Esophagus muscularis mucosa (tissue), 4 donors: Measurements from ENCODE around the gene KIAA0825. TPM values are rescaled to one million over a fixed set of nuclear protein-coding genes. Genes with fewer than 3 reads are reported as not detected.
"Not testable (repeated sequence)": the region's sequence is repeated elsewhere in the genome, so short reads cannot be mapped to it uniquely, and the experiment has no call there.

ENCODE experiments used
- DNase-seq: peaks from one replicate; pipeline ENCODE4 v3.0.0-alpha.2; 2017; ENCODE audit errors: extremely low spot score
- H3K27ac ChIP-seq, 4 donors: fragments of 200-600 bp; sonication (generic); replicated peaks in 1 of 4; 1 replicate in 3 of 4; 2 replicates in 1 of 4; pipeline ENCODE4 v1.5.1; 2016 to 2019; ENCODE audit warnings: mild to moderate bottlenecking in 1 of 4
- H3K27me3 ChIP-seq, 4 donors: fragments of 200-600 bp; sonication (generic); one replicate each; pipeline versions ENCODE4 v1.5.1 to v1.6.0; 2016 to 2019
- H3K36me3 ChIP-seq, 4 donors: fragments of 200-600 bp; sonication (generic); one replicate each; pipeline ENCODE4 v1.5.1; 2016 to 2019
- H3K4me1 ChIP-seq, 4 donors: fragments of 200-600 bp; sonication (generic); one replicate each; pipeline ENCODE4 v1.5.1; 2016 to 2019
- H3K4me3 ChIP-seq, 4 donors: fragments of 200-600 bp; sonication (generic); 1 replicate in 2 of 4; 2 replicates in 2 of 4; pipeline ENCODE4 v1.5.1; 2016 to 2019; ENCODE audit warnings: mild to moderate bottlenecking in 4 of 4, moderate library complexity in 1 of 4
- H3K9me3 ChIP-seq, 4 donors: fragments of 200-600 bp; sonication (generic); 1 replicate in 3 of 4; 2 replicates in 1 of 4; pipeline ENCODE4 v1.5.1; 2016 to 2019
- EP300 ChIP-seq: sonication (generic); formaldehyde crosslinking; IDR thresholded peaks from one replicate; pipeline ENCODE4 v1.6.1; 2017; ENCODE audit warnings: antibody characterized with exemption
- POLR2A ChIP-seq: fragments of 450-650 bp; IDR thresholded peaks from one replicate; pipeline ENCODE4 v1.6.1; 2017; ENCODE audit warnings: antibody characterized with exemption, moderate library complexity, mild to moderate bottlenecking, low read depth
- POLR2AphosphoS5 ChIP-seq, 2 donors: sonication (generic); formaldehyde crosslinking; IDR thresholded peaks; one replicate each; pipeline ENCODE4 v1.6.1; 2017; ENCODE audit warnings: antibody characterized with exemption in 2 of 2
- WGBS: methylation state at CpG from one replicate; pipeline ENCODE4 v1.1.5; 2018; 5-methylcytosine and 5-hydroxymethylcytosine counted together
- intact Hi-C: fragments of 100-400 bp; cut with DNase I; formaldehyde crosslinking; loops from one replicate; pipeline ENCODE4 v1.15.1; 2023
- total RNA-seq, 4 donors: library from RNA; depleted of rRNA; stranded (reverse); fragments of >200 nt; gene quantifications; one replicate each; pipeline versions ENCODE4 v1.1.0 to v1.2.1, GENCODE V29; 2016
- TF ChIP-seq, protein P1 (sequence below), 3 experiments: fragments of 200-600 bp in 2 of 3; fragments of 450-650 bp in 1 of 3; sonication (generic) in 2 of 3; IDR thresholded peaks; one replicate each; pipeline ENCODE4 v1.5.1; 2017 to 2019; ENCODE audit warnings: antibody characterized with exemption in 3 of 3, mild to moderate bottlenecking in 2 of 3, moderate library complexity in 1 of 3

KIAA0825 gene
- total RNA-seq, 4 donors from 2014 or later, result 2.3 to 4.2 (median 2.9) TPM

DNA sequence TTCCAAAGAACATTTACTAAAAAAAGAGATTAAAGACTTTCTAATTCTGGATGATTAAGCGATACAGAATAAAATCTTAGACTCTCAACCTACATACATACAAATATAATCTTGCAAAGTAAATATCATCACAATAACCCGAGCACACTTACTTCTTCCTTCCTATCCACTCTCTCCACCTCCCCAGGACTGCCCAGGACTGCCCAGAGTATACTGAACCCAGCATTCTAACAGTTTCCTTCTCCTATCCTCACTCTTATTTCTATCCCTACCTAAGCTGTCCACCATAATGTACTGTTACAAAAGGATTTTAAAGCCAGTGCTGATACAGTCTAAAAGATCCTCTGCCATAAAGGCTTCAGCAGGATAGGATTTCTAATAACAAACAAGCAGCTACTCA lies 463.7 kb downstream of the KIAA0825 start:
- no peak overlapping the region for H3K27ac ChIP-seq
- H3K27me3 ChIP-seq, result no peaks in the 10 kb centered on the region
- H3K4me1 ChIP-seq, result no peaks in the 10 kb centered on the region
- no peak for TF ChIP-seq POLR2AphosphoS5 (IDR thresholded peaks at IDR 0.05)
- TF ChIP-seq, protein P1, sequence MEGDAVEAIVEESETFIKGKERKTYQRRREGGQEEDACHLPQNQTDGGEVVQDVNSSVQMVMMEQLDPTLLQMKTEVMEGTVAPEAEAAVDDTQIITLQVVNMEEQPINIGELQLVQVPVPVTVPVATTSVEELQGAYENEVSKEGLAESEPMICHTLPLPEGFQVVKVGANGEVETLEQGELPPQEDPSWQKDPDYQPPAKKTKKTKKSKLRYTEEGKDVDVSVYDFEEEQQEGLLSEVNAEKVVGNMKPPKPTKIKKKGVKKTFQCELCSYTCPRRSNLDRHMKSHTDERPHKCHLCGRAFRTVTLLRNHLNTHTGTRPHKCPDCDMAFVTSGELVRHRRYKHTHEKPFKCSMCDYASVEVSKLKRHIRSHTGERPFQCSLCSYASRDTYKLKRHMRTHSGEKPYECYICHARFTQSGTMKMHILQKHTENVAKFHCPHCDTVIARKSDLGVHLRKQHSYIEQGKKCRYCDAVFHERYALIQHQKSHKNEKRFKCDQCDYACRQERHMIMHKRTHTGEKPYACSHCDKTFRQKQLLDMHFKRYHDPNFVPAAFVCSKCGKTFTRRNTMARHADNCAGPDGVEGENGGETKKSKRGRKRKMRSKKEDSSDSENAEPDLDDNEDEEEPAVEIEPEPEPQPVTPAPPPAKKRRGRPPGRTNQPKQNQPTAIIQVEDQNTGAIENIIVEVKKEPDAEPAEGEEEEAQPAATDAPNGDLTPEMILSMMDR (IDR thresholded peaks at IDR 0.05), result no peak
- H3K4me3 ChIP-seq, result no peak overlapping the region
- no peak for DNase-seq
- intact Hi-C loops, result no loop called here
- H3K36me3 ChIP-seq, result no peaks in the 10 kb centered on the region
- WGBS, result 92% methylated on average over 2 of the region's 2 CpGs
- H3K9me3 ChIP-seq, result no peaks in the 10 kb centered on the region

DNA sequence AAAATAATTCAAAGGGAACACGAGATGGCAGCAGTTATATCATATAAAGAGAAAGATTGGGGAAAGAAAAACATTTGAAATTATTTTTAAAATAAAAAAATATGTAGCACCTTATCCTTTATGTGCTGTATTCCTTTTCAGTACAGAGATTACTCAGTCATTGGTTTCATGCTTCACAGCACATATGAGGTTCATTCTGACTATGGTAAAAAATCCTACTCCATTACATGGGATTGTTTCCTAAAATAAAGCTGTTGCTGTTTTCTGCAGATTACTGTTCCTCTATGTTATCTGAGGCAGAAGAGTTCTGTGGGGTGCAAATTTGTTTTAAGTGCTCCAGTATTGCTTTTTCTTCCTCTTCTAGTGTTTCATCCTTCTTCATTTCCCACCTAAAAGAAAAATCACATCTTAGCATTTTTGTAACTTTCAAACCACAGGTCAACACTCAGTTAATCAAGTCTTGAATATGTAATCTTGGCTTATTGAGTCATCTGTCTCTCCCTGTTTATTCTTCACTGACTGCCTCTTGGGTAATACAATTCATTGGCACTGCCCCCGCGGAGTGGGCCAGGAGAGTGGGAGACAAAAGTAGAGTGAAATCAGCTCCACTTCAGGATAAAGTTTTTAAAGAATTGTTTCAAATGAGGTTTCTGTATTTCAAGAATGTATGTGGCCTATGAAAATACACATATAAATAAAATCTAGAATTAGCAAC lies 464.5 kb downstream of the KIAA0825 start:
- Histone ChIP-seq H3K27me3 (no peaks in the 10 kb centered on the region), H3K4me3 (no peak overlapping the region), H3K36me3 (no peaks in the 10 kb centered on the region), H3K4me1 (no peaks in the 10 kb centered on the region), H3K27ac (no peak overlapping the region), H3K9me3 (no peaks in the 10 kb centered on the region)
- 85% methylated on average over 3 of the region's 3 CpGs for WGBS
- intact Hi-C loops, result no loop called here
- TF ChIP-seq, protein P1 (IDR thresholded peaks at IDR 0.05), result no peak
- DNase-seq, result no peak

DNA sequence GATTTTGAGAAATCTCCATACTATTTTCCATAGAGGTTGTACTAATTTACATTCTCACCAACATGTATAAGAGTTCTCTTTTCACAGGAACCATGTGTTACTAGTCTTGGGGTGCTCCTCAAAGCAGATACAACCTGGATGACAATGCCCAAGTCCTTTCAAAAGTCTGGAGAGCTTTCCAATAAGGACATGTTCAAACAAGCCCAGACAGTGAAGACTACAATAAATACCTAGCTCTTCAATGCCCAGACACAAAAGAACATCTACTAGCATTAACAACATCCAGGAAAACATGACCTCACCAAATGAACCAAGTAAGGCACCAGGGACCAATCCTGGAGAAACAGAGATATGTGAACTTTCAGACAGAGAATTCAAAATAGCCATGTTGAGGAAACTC lies 474.8 kb downstream of the KIAA0825 start:
- H3K4me1 ChIP-seq, DNase-seq, H3K36me3 ChIP-seq, intact Hi-C loops, H3K4me3 ChIP-seq, H3K27ac ChIP-seq, H3K27me3 ChIP-seq: not testable (repeated sequence)
- H3K9me3 ChIP-seq, result peaks cover 0 to 23% (median 14%) of the 10 kb centered on the region in 4 donors

DNA sequence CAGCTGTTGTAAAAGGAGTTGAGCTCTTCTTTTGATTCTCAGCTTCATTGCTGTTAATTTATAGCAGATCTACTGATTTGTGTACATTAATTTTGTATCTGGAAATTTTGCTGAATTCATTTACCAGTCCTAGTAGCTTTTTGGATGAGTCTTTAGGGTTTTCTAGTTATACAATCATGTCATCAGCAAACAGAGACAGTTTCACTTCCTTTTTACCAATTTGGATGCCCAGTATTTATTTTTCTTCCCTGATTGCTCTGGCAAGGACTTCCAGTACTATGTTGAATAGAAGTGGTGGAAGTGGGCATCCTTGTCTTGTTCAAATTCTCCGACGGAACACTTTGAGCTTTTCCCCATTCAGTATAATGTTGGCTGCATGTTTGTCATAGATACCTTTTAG lies 478.1 kb downstream of the KIAA0825 start:
- no peaks in the 10 kb centered on the region for H3K27me3 ChIP-seq

DNA sequence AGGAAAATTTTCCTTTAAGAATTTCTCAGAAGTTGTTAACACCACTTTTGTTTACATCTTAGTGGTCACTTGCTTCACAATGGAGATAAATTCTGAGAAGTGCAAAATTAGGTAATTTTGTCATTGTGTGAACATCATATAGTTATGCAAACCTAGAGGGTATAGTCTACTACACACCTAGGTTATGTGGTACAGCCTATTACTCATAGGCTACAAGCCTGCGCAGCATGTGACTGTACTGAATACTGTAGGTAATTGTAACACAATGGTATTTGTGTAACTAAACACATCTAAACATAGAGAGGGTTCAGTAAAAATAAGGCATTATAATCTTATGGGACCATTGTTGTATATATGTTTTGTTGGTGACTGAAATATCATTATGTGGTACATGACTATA lies 488.3 kb downstream of the KIAA0825 start:
- WGBS, result 100% methylated on average over 1 of the region's 1 CpG

More for the DNA sequence above, 478.1 kb downstream of the KIAA0825 start:
- DNase-seq, result no peak
- TF ChIP-seq POLR2AphosphoS5 (IDR thresholded peaks at IDR 0.05) (no peak), POLR2A (no peak), EP300 (no peak)
- TF ChIP-seq, protein P1 (IDR thresholded peaks at IDR 0.05), result no peak
- intact Hi-C loops, result no loop called here
- Histone ChIP-seq H3K36me3 (no peaks in the 10 kb centered on the region), H3K27ac (no peak overlapping the region), H3K4me1 (no peaks in the 10 kb centered on the region), H3K4me3 (no peak overlapping the region), H3K9me3 (peaks cover 0 to 28% (median 17%) of the 10 kb centered on the region in 4 donors)
- WGBS, result 98% methylated on average over 2 of the region's 2 CpGs

More for the DNA sequence above, 488.3 kb downstream of the KIAA0825 start:
- no peaks in the 10 kb centered on the region for H3K4me1 ChIP-seq
- TF ChIP-seq POLR2AphosphoS5 (IDR thresholded peaks at IDR 0.05) (no peak), EP300 (no peak), POLR2A (no peak)
- TF ChIP-seq, protein P1 (IDR thresholded peaks at IDR 0.05), result no peak
- no peak overlapping the region for H3K27ac ChIP-seq
- no peaks in the 10 kb centered on the region for H3K36me3 ChIP-seq
- no peaks in the 10 kb centered on the region for H3K27me3 ChIP-seq
- intact Hi-C loops, result no loop called here
- no peak overlapping the region for H3K4me3 ChIP-seq
- no peak for DNase-seq
- peaks cover 0 to 6% (median under 1%) of the 10 kb centered on the region in 4 donors for H3K9me3 ChIP-seq
